Left ventricle myocardium inferior (tissue), 1 donor: ENCODE measurements around the gene PLPP6. TPM values are rescaled to one million over a fixed set of nuclear protein-coding genes. Genes with fewer than 3 reads are reported as not detected.

ENCODE experiments used
- DNase-seq: peaks from one replicate; pipeline ENCODE4 v3.0.0-alpha.2; 2020
- H3K27ac ChIP-seq: fragments of 200-600 bp; replicated peaks from 2 replicates; pipeline ENCODE4 v1.8.0; 2021
- H3K27me3 ChIP-seq: fragments of 200-600 bp; 2 replicates; pipeline ENCODE4 v1.8.0; 2021; ENCODE audit warnings: low read depth
- H3K36me3 ChIP-seq: fragments of 200-600 bp; 2 replicates; pipeline ENCODE4 v1.8.0; 2021
- H3K4me1 ChIP-seq: fragments of 200-600 bp; 2 replicates; pipeline ENCODE4 v1.8.0; 2021
- H3K4me3 ChIP-seq: fragments of 200-600 bp; 2 replicates; pipeline ENCODE4 v1.8.0; 2021; ENCODE audit warnings: mild to moderate bottlenecking, moderate library complexity
- H3K9me3 ChIP-seq: fragments of 200-600 bp; replicated peaks from 2 replicates; pipeline ENCODE4 v1.8.0; 2021
- intact Hi-C: fragments of 100-400 bp; cut with micrococcal nuclease; formaldehyde crosslinking; loops from one replicate; pipeline ENCODE4 v1.11.0; 2022
- total RNA-seq: library from RNA; stranded (reverse); fragmentation: NEBNext Ultra II Directional; extraction: Animal tissue kit (Norgen Biotek cat#: 25700); gene quantifications from one replicate; pipeline ENCODE4 v1.2.1, GENCODE V29; 2021
- TF ChIP-seq, protein P1 (sequence below): fragments of 200-600 bp; IDR thresholded peaks from 2 replicates; pipeline ENCODE4 v1.8.0; 2021; ENCODE audit warnings: antibody characterized with exemption, mild to moderate bottlenecking, borderline replicate concordance
- donor health status: DM: no; HTN: yes; CAD: no; lungs with severe emphysema.

PLPP6 gene
- total RNA-seq, 1 donor from 2014 or later, result 2.1 TPM

DNA sequence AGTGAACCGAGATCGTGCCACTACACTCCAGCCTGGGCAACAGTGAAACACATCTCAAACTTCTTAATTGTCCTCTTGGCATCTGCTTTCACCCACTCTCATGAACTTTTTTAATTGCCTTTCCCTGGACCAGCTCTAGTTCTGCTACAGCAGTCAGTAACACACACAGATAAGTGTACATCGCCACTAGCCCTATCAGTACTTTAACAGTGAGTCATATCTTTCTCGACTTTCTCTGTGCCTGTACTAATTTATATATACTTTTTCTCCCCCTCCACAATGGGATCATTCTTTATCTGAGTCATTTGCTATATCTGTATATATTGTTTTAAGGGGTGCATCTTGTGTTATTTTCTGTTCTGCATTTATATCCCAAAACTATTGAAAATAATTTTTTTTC is 24.0 kb downstream of the PLPP6 start:
- Histone ChIP-seq H3K36me3 (peaks cover 32% of the 10 kb centered on the region), H3K4me1 (peaks cover 91% of the 10 kb centered on the region), H3K9me3 (no peaks in the 10 kb centered on the region), H3K4me3 (peak overlapping the region; percentile 14), H3K27me3 (no peaks in the 10 kb centered on the region), H3K27ac (peak overlapping the region; percentile 71)
- DNase-seq, result no peak
- intact Hi-C loops, result no loop called here
- TF ChIP-seq, protein P1, sequence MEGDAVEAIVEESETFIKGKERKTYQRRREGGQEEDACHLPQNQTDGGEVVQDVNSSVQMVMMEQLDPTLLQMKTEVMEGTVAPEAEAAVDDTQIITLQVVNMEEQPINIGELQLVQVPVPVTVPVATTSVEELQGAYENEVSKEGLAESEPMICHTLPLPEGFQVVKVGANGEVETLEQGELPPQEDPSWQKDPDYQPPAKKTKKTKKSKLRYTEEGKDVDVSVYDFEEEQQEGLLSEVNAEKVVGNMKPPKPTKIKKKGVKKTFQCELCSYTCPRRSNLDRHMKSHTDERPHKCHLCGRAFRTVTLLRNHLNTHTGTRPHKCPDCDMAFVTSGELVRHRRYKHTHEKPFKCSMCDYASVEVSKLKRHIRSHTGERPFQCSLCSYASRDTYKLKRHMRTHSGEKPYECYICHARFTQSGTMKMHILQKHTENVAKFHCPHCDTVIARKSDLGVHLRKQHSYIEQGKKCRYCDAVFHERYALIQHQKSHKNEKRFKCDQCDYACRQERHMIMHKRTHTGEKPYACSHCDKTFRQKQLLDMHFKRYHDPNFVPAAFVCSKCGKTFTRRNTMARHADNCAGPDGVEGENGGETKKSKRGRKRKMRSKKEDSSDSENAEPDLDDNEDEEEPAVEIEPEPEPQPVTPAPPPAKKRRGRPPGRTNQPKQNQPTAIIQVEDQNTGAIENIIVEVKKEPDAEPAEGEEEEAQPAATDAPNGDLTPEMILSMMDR, result no peak

DNA sequence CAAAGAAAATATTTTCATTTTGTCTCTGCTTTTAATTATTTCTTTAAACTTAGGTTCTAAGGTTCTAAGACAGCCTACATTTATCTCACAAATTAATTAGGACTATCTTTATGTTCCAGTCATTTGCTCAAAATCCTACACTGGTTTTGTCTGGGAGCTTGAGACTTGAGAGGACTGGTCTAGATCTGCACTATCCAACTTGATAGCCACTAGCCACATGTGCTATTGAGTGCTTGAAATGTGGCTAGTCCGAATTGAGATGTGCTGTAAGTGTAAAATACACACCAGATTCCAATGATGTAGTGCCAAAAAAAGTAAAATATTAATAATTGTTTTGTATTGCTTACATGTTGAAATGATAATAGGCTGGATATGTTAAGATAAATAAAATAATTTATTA is 24.5 kb downstream of the PLPP6 start:
- TF ChIP-seq, protein P1, result no peak
- Histone ChIP-seq H3K4me1 (peaks cover 91% of the 10 kb centered on the region), H3K27ac (peak overlapping the region; percentile 71), H3K9me3 (no peaks in the 10 kb centered on the region), H3K36me3 (peaks cover 36% of the 10 kb centered on the region), H3K27me3 (no peaks in the 10 kb centered on the region), H3K4me3 (peak overlapping the region; percentile 14)
- no peak for DNase-seq
- intact Hi-C loops, result no loop called here

DNA sequence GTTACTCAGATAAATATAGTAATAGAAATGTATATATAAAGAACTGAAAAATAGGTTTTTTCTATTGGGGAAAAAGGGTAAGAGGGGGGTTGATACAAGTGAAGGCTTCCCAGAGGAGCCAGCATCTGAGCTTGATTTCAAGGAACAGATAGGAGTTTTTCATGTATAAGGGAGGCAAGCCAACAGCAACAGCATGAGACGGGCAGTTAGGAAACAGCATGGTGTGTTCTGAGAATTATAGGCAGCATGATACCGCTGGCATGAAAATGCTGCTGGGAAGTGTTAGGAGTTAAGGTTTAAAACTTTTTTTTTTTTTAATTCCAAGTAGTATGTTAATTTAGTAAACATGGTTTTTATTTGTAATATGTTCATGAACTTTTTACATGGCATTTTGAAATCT is 26.9 kb downstream of the PLPP6 start:
- H3K4me3 ChIP-seq, result no peak overlapping the region
- H3K4me1 ChIP-seq, result peaks cover 83% of the 10 kb centered on the region
- no peaks in the 10 kb centered on the region for H3K9me3 ChIP-seq
- H3K36me3 ChIP-seq, result peaks cover 37% of the 10 kb centered on the region
- no peaks in the 10 kb centered on the region for H3K27me3 ChIP-seq
- intact Hi-C loops, result no loop called here
- TF ChIP-seq, protein P1, result no peak
- peak overlapping the region; percentile 12 for H3K27ac ChIP-seq
- no peak for DNase-seq

DNA sequence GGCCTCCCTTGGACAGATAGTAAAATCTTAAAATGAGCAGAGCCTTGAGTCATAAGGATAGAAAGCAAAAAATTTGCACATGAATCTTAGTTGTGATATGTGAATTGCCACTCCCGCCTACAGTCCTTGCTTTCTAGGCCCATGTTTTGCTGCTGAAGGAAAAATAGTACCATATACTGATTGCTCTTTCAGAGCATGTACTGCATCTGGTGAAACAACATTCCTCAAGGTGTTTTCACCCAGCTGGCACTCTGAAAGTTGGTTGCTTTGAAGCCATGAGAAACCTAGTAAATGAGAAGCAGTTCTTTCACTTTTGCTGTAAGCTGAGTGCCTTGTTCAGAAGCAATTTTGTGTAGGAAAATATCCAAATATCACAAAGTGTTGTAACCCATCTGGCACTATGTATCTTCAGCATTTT is 27.6 kb downstream of the PLPP6 start:
- H3K27ac ChIP-seq, result peak overlapping the region; percentile 12
- H3K27me3 ChIP-seq, result no peaks in the 10 kb centered on the region
- H3K36me3 ChIP-seq, result peaks cover 44% of the 10 kb centered on the region
- intact Hi-C loops, result no loop called here
- H3K4me3 ChIP-seq, result no peak overlapping the region
- TF ChIP-seq, protein P1, result no peak
- H3K9me3 ChIP-seq, result no peaks in the 10 kb centered on the region
- no peak for DNase-seq
- peaks cover 78% of the 10 kb centered on the region for H3K4me1 ChIP-seq

DNA sequence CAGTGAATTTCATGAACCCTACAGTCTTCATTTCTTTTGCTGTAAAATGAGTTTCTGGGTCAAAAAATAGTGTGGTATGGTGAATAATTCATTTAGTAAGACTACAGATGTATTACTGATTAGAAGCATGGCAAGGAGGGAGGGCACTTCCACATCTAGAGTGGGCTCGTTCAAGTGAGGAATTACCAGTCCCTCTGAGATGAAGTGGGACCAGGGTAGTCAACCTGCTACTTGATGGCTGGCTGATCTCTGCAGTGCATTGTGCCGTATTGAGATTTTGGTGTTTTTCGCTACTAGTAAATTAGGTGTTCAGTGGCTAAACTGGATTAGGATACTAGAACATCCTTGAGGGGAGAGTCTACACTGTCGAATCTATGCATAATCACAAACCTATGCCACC is 28.1 kb downstream of the PLPP6 start:
- no peak overlapping the region for H3K27ac ChIP-seq
- no peaks in the 10 kb centered on the region for H3K9me3 ChIP-seq
- intact Hi-C loops, result no loop called here
- no peaks in the 10 kb centered on the region for H3K27me3 ChIP-seq
- TF ChIP-seq, protein P1, result no peak
- peaks cover 45% of the 10 kb centered on the region for H3K36me3 ChIP-seq
- no peak for DNase-seq
- peaks cover 73% of the 10 kb centered on the region for H3K4me1 ChIP-seq
- H3K4me3 ChIP-seq, result no peak overlapping the region

DNA sequence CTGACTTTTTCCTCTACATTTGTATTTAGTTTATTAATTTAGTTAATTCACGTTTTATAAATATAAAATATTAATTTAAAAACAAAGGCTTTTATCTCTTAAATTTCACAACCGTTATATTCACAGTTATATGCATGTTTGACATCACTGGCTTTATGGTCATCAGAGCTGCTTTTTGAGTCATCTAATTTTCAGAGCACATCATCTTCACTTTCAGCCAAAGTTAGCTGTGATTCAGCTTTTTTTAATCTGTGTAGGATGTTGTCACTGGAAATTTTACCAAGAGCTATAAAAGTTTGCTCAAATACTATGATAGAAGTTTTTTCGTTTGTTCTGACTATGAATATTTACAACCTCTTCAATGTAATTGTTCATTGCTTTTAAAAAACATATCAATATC is 29.7 kb downstream of the PLPP6 start:
- TF ChIP-seq, protein P1, result no peak
- DNase-seq, result no peak
- Histone ChIP-seq H3K27ac (no peak overlapping the region), H3K4me1 (peaks cover 61% of the 10 kb centered on the region), H3K4me3 (no peak overlapping the region), H3K27me3 (no peaks in the 10 kb centered on the region), H3K36me3 (peaks cover 40% of the 10 kb centered on the region), H3K9me3 (no peaks in the 10 kb centered on the region)
- intact Hi-C loops, result no loop called here
